Mucosa of rectum (tissue), 2 donors: ENCODE results near the gene SRBD1.

Experiments used
- H3K27ac ChIP-seq, 2 donors: one replicate each; pipeline ENCODE4 v1.7.0; 2013; ENCODE audit warnings: inconsistent platforms in 2 of 2, low read depth in 2 of 2, low read length in 2 of 2
- H3K27me3 ChIP-seq, 2 donors: one replicate each; pipeline ENCODE4 v1.7.0; 2013; ENCODE audit warnings: low read length in 2 of 2; ENCODE audit not compliant: control insufficient read depth in 2 of 2, insufficient read depth in 2 of 2
- H3K36me3 ChIP-seq, 2 donors: one replicate each; pipeline ENCODE4 v1.7.0; 2013; ENCODE audit warnings: low read length in 2 of 2; ENCODE audit not compliant: control insufficient read depth in 2 of 2, insufficient read depth in 2 of 2
- H3K4me1 ChIP-seq, 2 donors: one replicate each; pipeline ENCODE4 v1.7.0; 2013; ENCODE audit warnings: low read length in 2 of 2, mild to moderate bottlenecking in 1 of 2; ENCODE audit not compliant: control insufficient read depth in 2 of 2, insufficient read depth in 2 of 2
- H3K4me3 ChIP-seq, 2 donors: one replicate each; pipeline ENCODE4 v1.7.0; 2013; ENCODE audit warnings: low read length in 2 of 2
- H3K9ac ChIP-seq, 2 donors: one replicate each; pipeline ENCODE4 v1.7.0; 2013; ENCODE audit warnings: low read length in 2 of 2, low read depth in 1 of 2, mild to moderate bottlenecking in 1 of 2
- H3K9me3 ChIP-seq, 2 donors: one replicate each; pipeline ENCODE4 v1.7.0; 2013; ENCODE audit warnings: low read length in 2 of 2; ENCODE audit not compliant: control insufficient read depth in 2 of 2
- donor health status: healthy.
- donor health status: Normal muscosa, but diverticular disease.

Gene SRBD1

DNA sequence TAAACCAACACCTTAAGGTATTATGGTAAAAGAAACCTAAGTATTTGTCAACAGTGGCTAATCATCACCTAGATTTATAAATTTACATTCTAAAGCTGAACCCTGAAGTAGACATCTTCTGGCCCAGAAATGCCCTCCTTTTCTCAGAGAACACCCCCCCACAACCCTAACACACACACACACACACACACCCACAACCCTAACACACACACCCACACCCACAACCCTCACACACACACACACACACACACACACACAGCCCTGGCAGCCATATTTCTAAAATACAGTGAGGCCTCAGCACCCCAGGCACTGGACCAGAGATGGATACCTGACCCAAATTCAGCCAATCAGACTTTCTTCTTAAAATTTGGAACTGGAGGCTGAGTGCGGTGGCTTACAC, 14.3 kb downstream of the SRBD1 start:
- Histone ChIP-seq H3K9me3 (no peaks in the 10 kb centered on the region), H3K4me1 (no peaks in the 10 kb centered on the region), H3K36me3 (peaks cover 31 to 34% of the 10 kb centered on the region in 2 donors)

DNA sequence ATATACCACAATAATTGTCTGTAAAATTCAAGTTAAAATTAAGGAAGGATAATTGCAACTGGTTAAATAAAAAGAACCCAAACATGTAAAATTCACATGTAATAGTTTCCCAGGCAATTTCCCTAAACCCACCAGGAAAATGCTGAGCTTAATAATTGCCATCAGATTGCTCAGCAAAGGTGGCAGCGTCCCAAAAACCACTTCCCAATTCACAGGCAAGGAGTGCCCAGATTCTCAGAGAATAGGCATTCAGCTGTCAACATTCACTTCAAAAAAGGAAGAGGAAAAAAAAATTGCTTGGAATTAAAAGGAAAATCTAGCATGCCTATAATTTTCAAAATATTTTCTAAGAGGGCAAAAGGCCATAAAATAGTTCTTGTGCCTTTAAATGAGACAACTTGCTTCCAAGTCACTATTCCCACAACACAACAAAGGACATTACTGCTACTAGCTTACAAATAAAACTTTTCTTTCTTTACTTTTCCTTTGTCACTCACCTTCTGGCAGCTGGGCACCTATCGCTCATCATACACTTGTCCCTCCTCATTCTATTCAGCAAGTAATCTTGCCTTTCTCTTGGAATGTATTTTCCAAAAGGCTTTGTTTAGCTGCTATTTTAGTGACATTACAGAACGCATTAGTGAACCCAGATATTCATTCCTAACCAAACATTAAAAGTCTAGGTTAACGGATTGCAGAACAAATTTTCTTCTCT, 15.2 kb downstream of the SRBD1 start:
- H3K27me3 ChIP-seq, result no peaks in the 10 kb centered on the region
- H3K9ac ChIP-seq, result no peak overlapping the region
- H3K36me3 ChIP-seq, result peaks cover 24 to 27% of the 10 kb centered on the region in 2 donors
- H3K4me1 ChIP-seq, result no peaks in the 10 kb centered on the region
- H3K4me3 ChIP-seq, result no peak overlapping the region
- H3K27ac ChIP-seq, result no peak overlapping the region
- no peaks in the 10 kb centered on the region for H3K9me3 ChIP-seq

More for the DNA sequence above, 14.3 kb downstream of the SRBD1 start:
- no peak overlapping the region for H3K27ac ChIP-seq
- H3K4me3 ChIP-seq, result no peak overlapping the region
- no peak overlapping the region for H3K9ac ChIP-seq
- no peaks in the 10 kb centered on the region for H3K27me3 ChIP-seq

DNA sequence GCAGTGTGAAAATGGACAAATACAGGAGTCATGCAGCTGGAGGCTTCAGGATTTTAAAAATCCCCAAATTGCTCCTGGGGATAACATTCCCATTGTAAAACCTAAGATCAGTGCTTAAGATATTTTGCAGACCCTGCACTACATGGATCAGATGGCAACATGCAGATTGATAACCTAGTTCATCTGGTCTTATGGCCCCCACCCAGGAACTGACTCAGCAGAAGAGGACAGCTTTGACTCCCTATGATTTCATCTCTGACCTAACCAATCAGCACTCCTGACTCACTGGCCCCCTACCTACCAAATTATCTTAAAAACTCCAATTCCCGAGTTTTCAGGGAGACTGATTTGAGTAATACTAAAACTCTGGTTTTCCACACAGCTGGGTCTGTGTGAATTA, 20.0 kb downstream of the SRBD1 start:
- Histone ChIP-seq H3K9me3 (no peaks in the 10 kb centered on the region), H3K27me3 (no peaks in the 10 kb centered on the region), H3K36me3 (peaks cover 0 to 2% of the 10 kb centered on the region in 2 donors), H3K9ac (no peak overlapping the region), H3K27ac (no peak overlapping the region), H3K4me1 (no peaks in the 10 kb centered on the region), H3K4me3 (no peak overlapping the region)

DNA sequence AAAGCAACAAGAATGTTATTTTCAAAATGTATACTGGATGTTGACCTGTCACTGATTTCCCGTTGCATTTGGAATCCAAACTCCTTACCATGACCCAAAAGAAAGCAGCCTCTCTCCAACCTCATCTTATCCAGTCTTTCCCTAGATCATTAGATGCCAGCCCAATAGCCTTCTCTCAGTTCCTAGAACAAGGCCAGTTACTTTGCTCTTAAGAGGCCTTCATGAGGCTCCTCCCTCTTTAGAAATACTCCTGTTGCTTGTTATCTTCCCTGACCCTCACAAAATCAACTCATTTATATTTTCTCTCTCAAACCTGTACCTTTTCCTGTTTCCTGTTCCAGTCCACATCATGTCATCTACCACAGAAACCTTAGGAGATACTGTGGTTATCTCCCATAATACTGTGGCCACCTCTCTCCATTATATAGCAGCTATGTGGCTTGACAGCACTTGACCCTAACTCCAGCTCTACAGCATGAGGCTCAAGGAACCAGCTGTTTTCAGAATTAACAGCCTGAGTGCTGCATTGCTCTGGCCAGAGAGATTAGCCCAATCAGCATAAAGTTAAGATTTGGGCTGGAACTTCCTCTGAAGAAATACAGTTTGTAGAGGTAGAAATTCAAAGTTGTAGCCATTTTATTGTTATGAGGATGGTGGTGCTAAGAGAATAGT, 22.8 kb downstream of the SRBD1 start:
- H3K9ac ChIP-seq, result no peak overlapping the region
- H3K4me1 ChIP-seq, result no peaks in the 10 kb centered on the region
- H3K4me3 ChIP-seq, result no peak overlapping the region
- H3K27ac ChIP-seq, result no peak overlapping the region
- H3K36me3 ChIP-seq, result peaks cover 0 to 2% of the 10 kb centered on the region in 2 donors
- H3K27me3 ChIP-seq, result no peaks in the 10 kb centered on the region
- H3K9me3 ChIP-seq, result no peaks in the 10 kb centered on the region

DNA sequence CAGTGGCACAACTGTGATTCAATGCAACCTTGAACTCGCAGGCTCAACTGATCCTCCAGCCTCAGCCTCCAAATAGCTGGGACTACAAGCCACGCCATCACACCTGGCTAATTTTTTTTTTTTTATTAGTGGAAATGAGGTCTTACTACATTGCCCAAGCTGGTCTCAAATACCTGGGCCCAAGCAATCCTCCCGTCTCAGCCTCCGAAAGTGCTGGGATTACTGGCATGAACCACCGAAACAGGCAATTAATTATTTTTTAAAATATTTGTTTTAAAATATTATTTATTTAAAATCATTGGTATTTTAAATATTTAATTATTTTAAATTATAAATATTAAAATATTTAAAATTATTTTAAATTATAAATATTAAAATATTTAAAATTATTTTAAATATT, 24.5 kb downstream of the SRBD1 start:
- Histone ChIP-seq H3K27me3 (no peaks in the 10 kb centered on the region), H3K36me3 (peaks cover 0 to under 1% of the 10 kb centered on the region in 2 donors), H3K9ac (no peak overlapping the region), H3K4me1 (no peaks in the 10 kb centered on the region), H3K27ac (no peak overlapping the region), H3K9me3 (no peaks in the 10 kb centered on the region), H3K4me3 (no peak overlapping the region)

DNA sequence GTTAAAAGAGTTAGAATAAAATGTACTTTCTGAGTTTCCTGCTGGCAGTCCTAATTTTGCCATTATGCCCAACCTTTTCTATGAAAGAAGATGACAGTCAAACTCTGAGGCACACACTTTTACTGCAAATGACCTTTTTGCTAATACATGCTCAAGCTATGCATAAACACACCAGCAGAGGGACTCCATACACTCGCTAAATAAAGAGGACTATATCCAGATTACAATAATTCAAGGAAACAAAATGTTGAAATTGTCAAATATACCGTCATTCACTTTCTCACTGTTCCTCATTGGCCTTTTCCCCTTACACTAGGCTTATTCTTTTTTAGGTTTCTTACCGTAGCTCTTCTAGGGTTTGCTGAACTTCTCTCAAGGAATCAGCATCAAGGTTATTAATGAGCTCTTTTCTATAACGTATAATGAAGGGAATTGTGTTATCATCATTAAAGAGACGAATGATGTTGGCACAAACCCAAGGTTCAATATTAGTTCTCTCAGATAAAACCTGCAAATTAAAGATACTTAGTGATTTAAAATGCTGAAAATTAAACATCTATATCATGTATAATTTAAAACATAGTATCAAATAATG, 25.7 kb downstream of the SRBD1 start:
- Histone ChIP-seq H3K27ac (no peak overlapping the region), H3K27me3 (no peaks in the 10 kb centered on the region), H3K9me3 (no peaks in the 10 kb centered on the region), H3K9ac (no peak overlapping the region), H3K4me3 (no peak overlapping the region), H3K36me3 (no peaks in the 10 kb centered on the region), H3K4me1 (no peaks in the 10 kb centered on the region)

DNA sequence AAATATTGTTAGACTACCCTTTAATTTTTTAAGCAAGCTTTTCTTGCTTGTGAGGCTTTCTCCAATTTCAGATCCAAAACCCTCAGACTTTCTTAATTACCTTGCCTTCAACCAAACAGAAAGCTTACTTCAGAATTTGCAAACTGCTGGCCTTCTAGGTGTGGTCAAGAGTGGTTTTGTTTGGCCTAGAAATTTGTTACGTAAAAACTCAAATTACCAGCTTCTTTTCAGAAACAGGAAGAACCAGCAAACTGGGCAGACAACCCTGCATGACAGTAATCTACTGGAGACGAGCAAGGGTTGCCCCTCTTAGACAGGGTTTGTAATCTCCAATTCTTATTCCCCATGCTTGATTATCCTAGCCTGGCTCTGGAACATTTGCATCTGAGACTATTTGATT, 27.1 kb downstream of the SRBD1 start:
- H3K4me1 ChIP-seq, result no peaks in the 10 kb centered on the region
- H3K4me3 ChIP-seq, result no peak overlapping the region
- H3K36me3 ChIP-seq, result peaks cover 2% of the 10 kb centered on the region in 2 donors
- H3K9me3 ChIP-seq, result no peaks in the 10 kb centered on the region
- H3K9ac ChIP-seq, result no peak overlapping the region
- no peaks in the 10 kb centered on the region for H3K27me3 ChIP-seq
- H3K27ac ChIP-seq, result no peak overlapping the region

DNA sequence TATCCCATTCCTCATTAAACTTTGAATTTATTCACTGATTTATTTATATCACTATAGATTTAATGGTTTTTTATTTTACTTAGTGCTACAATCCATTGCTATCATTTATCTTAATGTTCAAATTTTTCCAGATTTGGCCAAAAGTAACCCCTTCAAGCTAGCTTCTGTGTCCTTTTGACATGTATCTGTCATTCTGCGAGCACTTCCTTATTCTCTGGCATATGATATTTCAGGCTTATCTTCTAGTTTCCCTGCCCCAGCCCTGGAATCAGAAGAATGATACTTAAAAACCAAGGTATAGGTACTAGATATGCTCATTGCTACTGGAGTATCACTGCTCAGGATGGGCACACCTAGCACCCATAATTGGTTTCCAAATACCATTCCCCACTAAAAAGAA, 28.5 kb downstream of the SRBD1 start:
- peaks cover 2% of the 10 kb centered on the region in 2 donors for H3K36me3 ChIP-seq

DNA sequence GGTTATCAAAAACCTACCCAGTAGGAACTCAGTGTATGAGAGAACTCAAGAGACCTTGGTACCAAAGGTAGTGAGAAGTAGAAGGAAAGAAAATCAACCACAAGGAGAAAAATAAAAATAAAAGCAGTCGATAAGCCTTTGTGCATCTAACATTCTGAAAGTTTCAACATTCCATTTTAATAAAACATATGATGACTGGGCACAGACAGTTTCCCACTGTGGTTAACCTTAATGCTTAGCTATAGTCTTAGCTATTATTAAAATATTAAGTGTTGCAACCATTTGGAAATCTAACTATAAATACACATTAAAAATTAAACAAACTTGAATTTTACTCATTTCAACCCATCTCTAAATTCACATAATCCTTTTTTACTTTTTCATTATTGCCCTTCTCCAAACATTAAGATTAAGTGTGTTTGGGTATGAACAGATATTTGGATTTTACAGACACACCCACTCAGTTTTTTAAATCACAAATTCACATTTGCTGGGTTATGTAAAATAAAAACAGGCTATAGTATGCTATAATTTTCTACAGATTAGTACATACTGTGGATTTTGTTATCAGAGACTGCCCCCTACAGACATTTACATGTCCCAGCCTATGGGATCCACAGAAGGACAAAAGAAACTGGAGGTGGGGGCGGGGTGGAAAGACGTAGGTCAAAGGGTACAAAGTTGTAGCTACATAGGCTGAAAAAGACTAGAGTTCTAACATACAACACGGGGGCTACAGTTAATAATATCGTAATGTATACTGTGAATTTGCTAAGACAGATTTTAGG, 32.8 kb downstream of the SRBD1 start:
- Histone ChIP-seq H3K36me3 (peaks cover 2% of the 10 kb centered on the region in 2 donors), H3K9ac (no peak overlapping the region), H3K4me3 (no peak overlapping the region), H3K4me1 (no peaks in the 10 kb centered on the region), H3K27me3 (no peaks in the 10 kb centered on the region), H3K27ac (no peak overlapping the region), H3K9me3 (no peaks in the 10 kb centered on the region)

More for the DNA sequence above, 28.5 kb downstream of the SRBD1 start:
- no peak overlapping the region for H3K4me3 ChIP-seq
- H3K9ac ChIP-seq, result no peak overlapping the region
- H3K27me3 ChIP-seq, result no peaks in the 10 kb centered on the region
- H3K27ac ChIP-seq, result no peak overlapping the region
- H3K4me1 ChIP-seq, result no peaks in the 10 kb centered on the region
- no peaks in the 10 kb centered on the region for H3K9me3 ChIP-seq

DNA sequence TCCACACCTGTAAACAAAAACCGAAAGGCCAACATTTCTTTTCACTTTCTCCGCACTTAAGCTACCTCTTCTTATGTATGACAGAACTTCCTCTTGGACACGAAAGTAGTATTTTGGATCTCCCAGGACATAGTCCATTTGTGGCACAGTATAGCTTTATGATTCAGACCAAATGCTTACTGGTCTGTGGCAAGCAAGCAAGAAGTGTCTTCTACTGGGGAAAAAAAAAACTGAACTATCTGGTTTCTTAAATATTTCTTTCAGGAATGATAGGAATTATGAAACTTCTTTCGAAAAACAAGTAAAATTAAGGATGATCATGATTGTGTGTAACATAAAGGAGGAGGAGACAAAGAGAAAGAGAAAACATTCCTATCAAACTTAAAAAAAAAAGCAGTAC, 33.6 kb downstream of the SRBD1 start:
- Histone ChIP-seq H3K27me3 (no peaks in the 10 kb centered on the region), H3K36me3 (peaks cover 2 to 8% of the 10 kb centered on the region in 2 donors), H3K9me3 (no peaks in the 10 kb centered on the region), H3K9ac (no peak overlapping the region), H3K4me3 (no peak overlapping the region), H3K4me1 (no peaks in the 10 kb centered on the region), H3K27ac (no peak overlapping the region)
